Measurements from ENCODE around the gene KCNT2. TPM values are rescaled to one million over a fixed set of nuclear protein-coding genes. Genes with fewer than 3 reads are reported as not detected.

The KCNT2 gene
- total RNA-seq, 4 donors from 2014 or later: 1.9 to 9.7 (median 6.3) TPM

DNA sequence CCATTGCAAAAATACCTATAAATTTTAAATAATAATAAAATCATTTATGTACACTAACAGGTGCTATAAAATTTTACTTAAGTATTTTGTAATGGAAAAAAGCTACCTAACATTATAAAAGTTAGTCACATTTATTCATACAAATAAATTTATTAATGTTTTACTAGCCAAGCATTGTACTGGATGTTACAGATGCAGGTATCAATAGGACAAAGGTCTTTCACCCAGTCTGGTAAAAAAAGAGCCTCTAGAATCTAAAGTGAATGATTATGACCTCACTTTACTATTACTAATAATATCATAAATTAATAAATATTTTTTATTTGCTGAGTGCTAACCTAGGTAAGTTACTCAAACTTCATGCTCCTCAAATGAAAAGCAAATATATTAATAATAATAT lies 170.6 kb downstream of the KCNT2 start:
- TF ChIP-seq, protein P1, sequence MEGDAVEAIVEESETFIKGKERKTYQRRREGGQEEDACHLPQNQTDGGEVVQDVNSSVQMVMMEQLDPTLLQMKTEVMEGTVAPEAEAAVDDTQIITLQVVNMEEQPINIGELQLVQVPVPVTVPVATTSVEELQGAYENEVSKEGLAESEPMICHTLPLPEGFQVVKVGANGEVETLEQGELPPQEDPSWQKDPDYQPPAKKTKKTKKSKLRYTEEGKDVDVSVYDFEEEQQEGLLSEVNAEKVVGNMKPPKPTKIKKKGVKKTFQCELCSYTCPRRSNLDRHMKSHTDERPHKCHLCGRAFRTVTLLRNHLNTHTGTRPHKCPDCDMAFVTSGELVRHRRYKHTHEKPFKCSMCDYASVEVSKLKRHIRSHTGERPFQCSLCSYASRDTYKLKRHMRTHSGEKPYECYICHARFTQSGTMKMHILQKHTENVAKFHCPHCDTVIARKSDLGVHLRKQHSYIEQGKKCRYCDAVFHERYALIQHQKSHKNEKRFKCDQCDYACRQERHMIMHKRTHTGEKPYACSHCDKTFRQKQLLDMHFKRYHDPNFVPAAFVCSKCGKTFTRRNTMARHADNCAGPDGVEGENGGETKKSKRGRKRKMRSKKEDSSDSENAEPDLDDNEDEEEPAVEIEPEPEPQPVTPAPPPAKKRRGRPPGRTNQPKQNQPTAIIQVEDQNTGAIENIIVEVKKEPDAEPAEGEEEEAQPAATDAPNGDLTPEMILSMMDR (IDR thresholded peaks at IDR 0.05; ENCODE audit: low read depth): no peak

DNA sequence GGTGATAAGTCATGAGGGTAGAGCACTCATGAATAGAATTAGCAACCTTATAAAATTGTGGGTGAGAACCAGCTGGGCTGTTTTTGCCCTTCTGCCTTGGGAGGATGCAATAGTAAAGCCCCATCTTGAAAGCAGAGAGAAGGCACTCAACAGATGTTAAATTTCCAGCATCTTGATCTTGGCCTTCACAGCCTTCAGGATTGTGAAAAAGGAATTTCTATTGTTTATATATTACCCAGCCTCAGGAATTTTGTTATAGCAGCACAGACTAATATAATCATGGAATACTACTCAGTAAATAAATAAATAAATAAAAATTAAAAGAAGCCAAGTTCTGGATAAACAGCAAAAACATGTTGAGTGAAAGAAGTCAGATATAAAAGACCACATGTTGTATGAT lies 175.2 kb downstream of the KCNT2 start:
- TF ChIP-seq, protein P1 (IDR thresholded peaks at IDR 0.05; ENCODE audit: low read depth): no peak

DNA sequence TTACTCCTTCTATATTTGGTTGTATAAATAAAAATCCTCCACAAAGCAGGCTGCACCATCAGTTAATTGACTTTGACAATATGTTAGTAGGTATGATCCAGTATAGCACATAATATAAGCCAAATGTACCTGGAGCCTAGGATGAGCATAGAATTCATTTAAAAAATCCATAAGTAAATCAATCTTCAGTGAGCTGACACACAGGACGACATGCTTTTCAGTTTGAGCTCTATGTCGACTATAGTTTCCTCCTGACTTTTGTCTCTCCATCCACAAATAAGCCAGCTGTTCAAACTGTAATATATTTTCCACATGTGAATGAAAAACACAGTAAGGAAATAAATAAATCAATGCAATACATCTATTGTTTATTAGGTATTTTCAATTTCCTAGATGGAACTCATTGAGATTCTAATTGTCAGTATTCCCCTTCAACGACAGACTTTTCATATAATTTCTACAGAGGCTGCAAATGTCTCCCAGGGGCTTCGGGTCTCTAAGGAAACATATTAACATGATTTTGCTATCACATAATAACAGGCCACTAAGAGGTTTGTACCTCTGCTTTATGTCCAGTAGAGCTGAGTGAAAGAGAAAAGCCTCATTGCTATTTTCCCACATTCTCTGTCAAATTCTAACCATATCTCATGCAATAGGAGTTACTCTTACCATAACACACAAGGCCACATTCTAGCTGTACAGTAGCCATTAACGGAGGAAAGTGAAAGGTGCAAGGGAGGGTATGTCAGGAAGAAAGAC lies 180.1 kb downstream of the KCNT2 start:
- TF ChIP-seq, protein P1 (IDR thresholded peaks at IDR 0.05; ENCODE audit: low read depth): no peak

DNA sequence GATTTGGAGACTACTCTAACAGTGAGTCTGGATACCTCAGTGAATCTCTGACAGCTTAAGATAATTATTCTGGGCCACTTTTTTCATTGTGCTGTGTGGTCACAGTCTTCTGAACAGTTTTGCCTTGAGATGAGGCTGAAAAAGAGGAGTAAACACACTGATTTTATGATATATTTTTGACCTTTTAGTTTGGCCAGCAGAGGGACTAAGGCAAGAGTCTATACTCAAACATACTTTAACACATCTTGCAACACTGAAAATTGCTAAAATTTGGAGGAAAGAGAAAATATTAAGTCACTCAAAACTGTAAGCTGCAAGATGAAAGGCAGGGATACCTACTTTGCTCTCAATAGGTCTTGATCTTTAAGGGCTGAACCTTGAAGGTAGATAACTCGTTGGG lies 182.7 kb downstream of the KCNT2 start:
- TF ChIP-seq, protein P1 (IDR thresholded peaks at IDR 0.05; ENCODE audit: low read depth): no peak

DNA sequence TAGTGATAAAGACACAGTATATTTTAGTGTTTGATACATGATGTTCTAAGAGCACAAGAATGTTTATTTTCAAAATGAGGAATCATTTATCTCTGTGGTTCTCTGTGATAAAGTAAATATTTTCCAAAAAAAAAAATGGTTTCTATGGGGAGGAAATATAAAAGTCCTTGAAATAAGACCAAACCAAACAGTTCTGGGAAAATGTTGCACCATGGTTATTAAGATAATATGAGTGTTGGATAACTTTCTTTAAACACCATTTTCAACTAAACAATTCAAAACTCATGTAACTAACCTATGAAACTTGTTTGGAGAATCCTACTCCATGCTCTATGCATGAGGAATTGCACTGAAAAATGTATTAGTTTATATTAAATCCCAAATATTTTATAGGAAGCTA lies 184.6 kb downstream of the KCNT2 start:
- TF ChIP-seq, protein P1 (IDR thresholded peaks at IDR 0.05; ENCODE audit: low read depth): no peak

DNA sequence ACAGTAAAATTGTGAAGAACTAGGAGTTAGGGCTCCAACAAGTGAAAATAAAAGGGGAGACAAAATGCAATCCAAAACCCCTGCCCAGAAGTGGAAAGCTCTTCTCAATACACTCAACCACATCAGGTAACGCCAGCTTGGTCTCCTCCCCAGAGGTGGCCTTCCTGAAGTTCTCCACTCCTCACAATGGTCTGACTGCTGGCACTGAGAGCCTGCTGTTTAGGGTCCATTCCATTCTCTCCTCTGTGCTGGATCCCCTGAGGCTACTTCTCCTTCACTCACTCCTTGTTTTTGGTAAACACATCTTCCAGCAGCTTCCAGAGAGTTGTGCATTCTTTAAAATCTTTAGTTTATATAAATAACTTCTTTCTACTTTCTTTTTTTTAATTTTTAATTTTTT lies 189.5 kb downstream of the KCNT2 start:
- TF ChIP-seq, protein P1 (IDR thresholded peaks at IDR 0.05; ENCODE audit: low read depth): no peak

DNA sequence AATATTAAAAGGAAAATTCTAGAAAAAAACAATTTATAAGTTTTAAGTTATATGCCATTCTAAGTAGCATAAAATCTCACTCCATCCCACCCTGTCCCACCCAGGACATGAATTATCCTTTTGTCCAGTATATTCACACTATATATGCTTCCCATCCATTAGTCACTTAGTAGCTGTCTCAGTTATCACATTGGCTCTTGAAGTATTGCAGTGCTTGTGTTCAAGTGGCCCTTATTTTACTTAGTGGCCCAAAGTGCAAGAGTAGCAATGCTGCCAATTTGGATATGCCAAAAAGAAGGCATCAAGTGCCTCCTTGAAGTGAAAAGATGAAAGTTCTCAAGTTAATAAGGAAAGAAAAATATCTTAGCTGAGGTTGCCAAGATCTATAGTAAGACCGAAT lies 192.3 kb downstream of the KCNT2 start:
- TF ChIP-seq, protein P1 (IDR thresholded peaks at IDR 0.05; ENCODE audit: low read depth): no peak

Measured in subcutaneous adipose tissue (tissue), 4 donors.